ENCODE measurements around the gene PACRG.
A peak's percentile ranks its signal among the peaks of the same experiment; 100 is the strongest.
"Not testable (repeated sequence)": the region's sequence is repeated elsewhere in the genome, so short reads cannot be mapped to it uniquely, and the experiment has no call there.

Gene PACRG

GRCh38 chr6:162727322-162728182 lies at the start of gene PACRG, which contains the start of gene PRKN:
Gene PACRG, plus strand, starts transcription at chr6:162727974.
Gene PRKN, minus strand, starts transcription at chr6:162727766.
- peak; percentile 96 for DNase-seq

- not testable (repeated sequence) for DNase-seq
These were observed 48.9 kb upstream of the PACRG start for GRCh38 chr6:162678896-162679295.

- no peak for DNase-seq
These were observed 48.1 kb upstream of the PACRG start for GRCh38 chr6:162679681-162680080.

GRCh38 chr6:162680367-162680766 lies 47.4 kb upstream of the PACRG start:
- no peak for DNase-seq

GRCh38 chr6:162680871-162681270 lies 46.9 kb upstream of the PACRG start:
- DNase-seq = no peak

- no peak for DNase-seq
These were observed 46.3 kb upstream of the PACRG start for GRCh38 chr6:162681447-162681846.

- DNase-seq = no peak
These were observed 44.6 kb upstream of the PACRG start for GRCh38 chr6:162683135-162683534.

- no peak for DNase-seq
These were observed 43.7 kb upstream of the PACRG start for GRCh38 chr6:162684052-162684451.

- no peak for DNase-seq
These were observed 42.8 kb upstream of the PACRG start for GRCh38 chr6:162684961-162685360.

GRCh38 chr6:162685586-162685985 lies 42.2 kb upstream of the PACRG start:
- no peak for DNase-seq

- DNase-seq = no peak
These were observed 38.9 kb upstream of the PACRG start for GRCh38 chr6:162688751-162689345.

GRCh38 chr6:162690158-162690557 lies 37.6 kb upstream of the PACRG start:
- no peak for DNase-seq

GRCh38 chr6:162697872-162698403 lies 29.8 kb upstream of the PACRG start:
- DNase-seq = no peak

GRCh38 chr6:162698440-162698839 lies 29.3 kb upstream of the PACRG start:
- no peak for DNase-seq

GRCh38 chr6:162699961-162700360 lies 27.8 kb upstream of the PACRG start:
- DNase-seq = no peak

- DNase-seq = no peak
These were observed 26.8 kb upstream of the PACRG start for GRCh38 chr6:162700966-162701365.

GRCh38 chr6:162701551-162701950 lies 26.2 kb upstream of the PACRG start:
- DNase-seq = no peak

- DNase-seq = no peak
These were observed 25.3 kb upstream of the PACRG start for GRCh38 chr6:162702446-162702845.

GRCh38 chr6:162704001-162704400 lies 23.8 kb upstream of the PACRG start:
- DNase-seq = no peak

GRCh38 chr6:162705736-162706135 lies 22.0 kb upstream of the PACRG start:
- DNase-seq = no peak

GRCh38 chr6:162706232-162706631 lies 21.5 kb upstream of the PACRG start:
- no peak for DNase-seq

- DNase-seq = no peak
These were observed 18.8 kb upstream of the PACRG start for GRCh38 chr6:162708971-162709370.

- DNase-seq = no peak
These were observed 18.3 kb upstream of the PACRG start for GRCh38 chr6:162709431-162709830.

- DNase-seq = no peak
These were observed 17.4 kb upstream of the PACRG start for GRCh38 chr6:162710419-162710818.

Data from NCI-H2171 (cell line).